GM21515 (cell line): ENCODE data around the gene RNLS.

Experiments
- ATAC-seq: cut with Tn5 transposase; IDR thresholded peaks from one replicate; pipeline ENCODE4 v1.9.1; 2021; ENCODE audit not compliant: unreplicated experiment

RNLS gene

GRCh38 chr10:88437411-88437810, 145.7 kb downstream of the RNLS start:
- ATAC-seq = no peak

GRCh38 chr10:88433565-88434186, 149.4 kb downstream of the RNLS start:
- ATAC-seq = no peak

- no peak for ATAC-seq
Measured at GRCh38 chr10:88431103-88431502, 152.0 kb downstream of the RNLS start.

GRCh38 chr10:88428976-88429375, 154.1 kb downstream of the RNLS start:
- no peak for ATAC-seq

GRCh38 chr10:88428442-88428841, 154.7 kb downstream of the RNLS start:
- no peak for ATAC-seq

- ATAC-seq = no peak
Measured at GRCh38 chr10:88427024-88427423, 156.1 kb downstream of the RNLS start.

GRCh38 chr10:88424881-88425280, 158.2 kb downstream of the RNLS start:
- no peak for ATAC-seq

- no peak for ATAC-seq
Measured at GRCh38 chr10:88423732-88424131, 159.4 kb downstream of the RNLS start.

- ATAC-seq = no peak
Measured at GRCh38 chr10:88421590-88421989, 161.5 kb downstream of the RNLS start.

GRCh38 chr10:88418871-88419270, 164.2 kb downstream of the RNLS start:
- no peak for ATAC-seq

GRCh38 chr10:88417387-88418030, 165.6 kb downstream of the RNLS start:
- ATAC-seq = no peak

GRCh38 chr10:88416801-88417200, 166.3 kb downstream of the RNLS start:
- no peak for ATAC-seq

GRCh38 chr10:88415533-88416130, 167.5 kb downstream of the RNLS start:
- no peak for ATAC-seq

- no peak for ATAC-seq
Measured at GRCh38 chr10:88413412-88413811, 169.7 kb downstream of the RNLS start.

- no peak for ATAC-seq
Measured at GRCh38 chr10:88411772-88412349, 171.3 kb downstream of the RNLS start.

- no peak for ATAC-seq
Measured at GRCh38 chr10:88409824-88410223, 173.3 kb downstream of the RNLS start.

GRCh38 chr10:88409236-88409635, 173.9 kb downstream of the RNLS start:
- no peak for ATAC-seq

- ATAC-seq = no peak
Measured at GRCh38 chr10:88408096-88408495, 175.0 kb downstream of the RNLS start.

GRCh38 chr10:88404133-88404532, 179.0 kb downstream of the RNLS start:
- no peak for ATAC-seq

- no peak for ATAC-seq
Measured at GRCh38 chr10:88401671-88402347, 181.3 kb downstream of the RNLS start.

GRCh38 chr10:88399240-88399639, 183.9 kb downstream of the RNLS start:
- ATAC-seq = no peak

- no peak for ATAC-seq
Measured at GRCh38 chr10:88395677-88396076, 187.4 kb downstream of the RNLS start.
